DMS 273 treated with DMSO at 0.1 percent for 48 hours (cell line): ENCODE measurements around the gene PINK1.
A peak's percentile ranks its signal among the peaks of the same experiment; 100 is the strongest.
"Not testable (repeated sequence)": the region's sequence is repeated elsewhere in the genome, so short reads cannot be mapped to it uniquely, and the experiment has no call there.

ENCODE experiments used
- DNase-seq: peaks from one replicate; lab custom pipeline; 2025; lab: John Stamatoyannopoulos, UW

Gene PINK1

GRCh38 chr1:20633190-20634064, at the start of gene PINK1:
TSS of gene PINK1 (plus strand) at chr1:20633458. CDS start at chr1:20633549, 91 bp downstream.
- peak; percentile 29 for DNase-seq

- no peak for DNase-seq
Measured at GRCh38 chr1:20584890-20585289, 48.4 kb upstream of the PINK1 start.

GRCh38 chr1:20586953-20587660, 46.2 kb upstream of the PINK1 start:
- no peak for DNase-seq

GRCh38 chr1:20587661-20588053, 45.6 kb upstream of the PINK1 start:
- DNase-seq: no peak

GRCh38 chr1:20588634-20589225, 44.5 kb upstream of the PINK1 start, which contains the start of gene CDA:
TSS of gene CDA (plus strand) at chr1:20589097. CDS start at chr1:20589130, 33 bp downstream.
- no peak for DNase-seq

- DNase-seq: no peak
Measured at GRCh38 chr1:20589331-20590278, 43.7 kb upstream of the PINK1 start.

GRCh38 chr1:20590306-20590777, 42.9 kb upstream of the PINK1 start:
- no peak for DNase-seq

- no peak for DNase-seq
Measured at GRCh38 chr1:20593756-20594155, 39.5 kb upstream of the PINK1 start.

- DNase-seq: no peak
Measured at GRCh38 chr1:20594746-20595145, 38.5 kb upstream of the PINK1 start.

- no peak for DNase-seq
Measured at GRCh38 chr1:20596106-20596505, 37.2 kb upstream of the PINK1 start.

GRCh38 chr1:20597650-20598049, 35.6 kb upstream of the PINK1 start:
- no peak for DNase-seq

GRCh38 chr1:20600156-20600555, 33.1 kb upstream of the PINK1 start:
- DNase-seq: no peak

GRCh38 chr1:20601129-20601825, 32.0 kb upstream of the PINK1 start:
- DNase-seq: no peak

GRCh38 chr1:20602851-20603450, 30.3 kb upstream of the PINK1 start:
- DNase-seq: no peak

- DNase-seq: no peak
Measured at GRCh38 chr1:20603504-20604464, 29.5 kb upstream of the PINK1 start.

- DNase-seq: no peak
Measured at GRCh38 chr1:20604678-20605077, 28.6 kb upstream of the PINK1 start.

GRCh38 chr1:20606801-20607570, 26.3 kb upstream of the PINK1 start:
- DNase-seq: not testable (repeated sequence)

- no peak for DNase-seq
Measured at GRCh38 chr1:20609541-20609940, 23.7 kb upstream of the PINK1 start.
